Thyroid gland (tissue), 4 donors: ENCODE results near the gene C21orf58.

Experiments used
- POLR2A ChIP-seq, 2 donors: fragments of 450-650 bp; IDR thresholded peaks; one replicate each; pipeline ENCODE4 v1.6.1; 2017; ENCODE audit warnings: antibody characterized with exemption in 2 of 2, mild to moderate bottlenecking in 2 of 2, moderate library complexity in 1 of 2
- TF ChIP-seq, protein P1 (sequence below), 6 experiments: fragments of 200-600 bp in 3 of 6; fragments of 450-650 bp in 3 of 6; sonication (generic) in 3 of 6; IDR thresholded peaks; one replicate each; pipeline ENCODE4 v1.5.1; 2016 to 2019; ENCODE audit warnings: antibody characterized with exemption in 6 of 6, mild to moderate bottlenecking in 2 of 6, inconsistent platforms in 1 of 6, moderate library complexity in 1 of 6

DNA sequence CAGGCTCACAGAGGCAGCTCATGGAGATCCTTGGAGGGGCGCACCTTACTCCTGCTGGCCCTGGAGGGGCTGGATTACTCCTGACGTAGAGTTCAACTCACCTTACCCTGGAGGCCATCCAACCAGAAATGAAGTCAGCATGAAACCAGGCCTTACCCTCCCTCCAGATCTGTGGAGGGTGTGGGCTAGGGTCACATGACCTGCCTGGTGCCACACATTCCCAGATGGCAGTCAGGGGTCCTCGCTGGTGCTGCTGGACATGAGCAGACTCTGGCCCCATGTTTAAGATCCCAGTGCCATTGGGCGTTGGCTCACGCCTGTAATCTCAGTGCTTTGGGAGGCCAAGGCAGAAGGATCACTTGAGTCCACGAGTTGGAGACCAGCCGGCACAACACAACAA, 4.5 kb downstream of the C21orf58 start:
- TF ChIP-seq, protein P1, sequence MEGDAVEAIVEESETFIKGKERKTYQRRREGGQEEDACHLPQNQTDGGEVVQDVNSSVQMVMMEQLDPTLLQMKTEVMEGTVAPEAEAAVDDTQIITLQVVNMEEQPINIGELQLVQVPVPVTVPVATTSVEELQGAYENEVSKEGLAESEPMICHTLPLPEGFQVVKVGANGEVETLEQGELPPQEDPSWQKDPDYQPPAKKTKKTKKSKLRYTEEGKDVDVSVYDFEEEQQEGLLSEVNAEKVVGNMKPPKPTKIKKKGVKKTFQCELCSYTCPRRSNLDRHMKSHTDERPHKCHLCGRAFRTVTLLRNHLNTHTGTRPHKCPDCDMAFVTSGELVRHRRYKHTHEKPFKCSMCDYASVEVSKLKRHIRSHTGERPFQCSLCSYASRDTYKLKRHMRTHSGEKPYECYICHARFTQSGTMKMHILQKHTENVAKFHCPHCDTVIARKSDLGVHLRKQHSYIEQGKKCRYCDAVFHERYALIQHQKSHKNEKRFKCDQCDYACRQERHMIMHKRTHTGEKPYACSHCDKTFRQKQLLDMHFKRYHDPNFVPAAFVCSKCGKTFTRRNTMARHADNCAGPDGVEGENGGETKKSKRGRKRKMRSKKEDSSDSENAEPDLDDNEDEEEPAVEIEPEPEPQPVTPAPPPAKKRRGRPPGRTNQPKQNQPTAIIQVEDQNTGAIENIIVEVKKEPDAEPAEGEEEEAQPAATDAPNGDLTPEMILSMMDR (IDR thresholded peaks at IDR 0.05): no peak
- TF ChIP-seq POLR2A (IDR thresholded peaks at IDR 0.05): no peak
